ENCODE results near the gene OSBPL6.
"Not testable (repeated sequence)": the region's sequence is repeated elsewhere in the genome, so short reads cannot be mapped to it uniquely, and the experiment has no call there.

Gene OSBPL6

DNA sequence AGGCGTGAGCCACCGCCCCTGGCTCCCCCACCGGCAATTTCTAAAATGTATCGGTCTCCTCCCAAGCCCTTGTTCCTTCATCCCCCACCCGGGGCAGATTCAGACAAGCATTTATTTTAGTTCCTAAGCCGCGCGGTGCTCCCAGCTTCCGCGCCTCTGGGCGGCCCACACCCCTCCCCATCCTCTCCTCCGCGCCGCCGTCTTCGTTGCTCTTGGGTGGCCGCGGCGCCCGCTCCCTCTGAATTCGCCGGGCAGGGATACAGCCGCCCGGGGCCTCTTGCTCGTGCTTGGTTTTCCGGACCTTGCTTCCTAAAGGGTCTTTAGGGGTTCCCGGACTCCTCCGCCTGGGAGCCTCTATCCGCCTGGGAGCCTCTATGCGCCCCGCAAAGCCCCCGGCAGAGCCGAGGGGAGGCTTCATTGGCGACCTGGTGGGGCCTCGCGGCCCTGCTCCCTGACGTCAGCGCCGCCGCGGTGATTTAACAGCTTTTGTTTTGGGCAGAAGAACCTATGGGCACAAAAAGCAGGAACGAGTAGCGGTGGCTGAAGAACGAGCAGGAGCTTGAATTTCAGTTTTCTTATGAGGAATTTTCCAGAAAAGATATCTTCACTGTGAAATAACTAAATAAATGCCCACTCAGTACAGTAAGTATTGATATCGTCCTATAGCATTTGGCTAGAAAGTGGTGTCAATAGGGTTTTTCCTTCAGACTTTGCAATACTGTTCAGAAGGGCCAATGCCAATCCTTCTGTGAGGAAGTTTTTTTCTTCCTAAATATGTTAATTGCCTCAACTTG is 219.4 kb downstream of the OSBPL6 start:
- peak; percentile 83 for DNase-seq

GRCh38 chr2:178414266-178415247 is 220.2 kb downstream of the OSBPL6 start:
- DNase-seq, result peak; percentile 96

DNA sequence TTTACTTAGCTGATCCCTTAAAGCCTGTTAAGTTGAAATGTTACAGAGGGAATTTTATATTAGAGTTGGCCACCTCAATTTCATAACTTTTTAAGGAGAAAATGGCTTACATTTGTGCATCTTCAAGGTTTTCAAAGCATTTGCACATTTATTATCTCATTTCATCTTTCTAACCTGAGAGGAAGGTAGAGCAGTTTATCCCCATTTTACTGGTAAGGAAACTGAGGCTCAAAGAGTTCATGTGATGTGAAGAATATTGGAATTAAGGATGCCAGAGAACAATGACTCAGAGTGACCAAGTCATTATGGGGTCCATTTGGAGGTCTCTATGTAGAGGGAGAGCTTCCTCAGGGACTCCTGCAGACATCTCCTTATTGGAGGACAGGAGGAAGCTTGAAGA is 221.7 kb downstream of the OSBPL6 start:
- DNase-seq, result no peak

DNA sequence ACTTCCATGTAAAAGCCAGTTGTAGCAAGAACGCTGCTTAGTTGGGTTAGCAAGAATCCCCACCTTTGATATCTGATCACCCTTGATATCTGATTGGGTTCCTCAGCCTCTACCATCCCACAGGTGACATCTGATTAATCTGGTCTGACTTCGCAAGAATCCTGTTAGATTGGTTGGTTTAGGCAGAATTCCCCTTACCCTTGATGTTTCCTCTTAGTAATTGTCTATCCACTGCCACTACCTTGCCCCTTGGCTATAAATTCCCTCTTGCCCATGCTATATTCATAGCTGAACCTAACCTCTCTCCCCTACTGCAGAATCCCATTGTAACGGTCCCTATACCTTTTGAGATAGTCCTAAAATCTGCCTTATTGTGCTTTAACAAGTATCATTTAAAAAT is 223.6 kb downstream of the OSBPL6 start:
- DNase-seq, result no peak

DNA sequence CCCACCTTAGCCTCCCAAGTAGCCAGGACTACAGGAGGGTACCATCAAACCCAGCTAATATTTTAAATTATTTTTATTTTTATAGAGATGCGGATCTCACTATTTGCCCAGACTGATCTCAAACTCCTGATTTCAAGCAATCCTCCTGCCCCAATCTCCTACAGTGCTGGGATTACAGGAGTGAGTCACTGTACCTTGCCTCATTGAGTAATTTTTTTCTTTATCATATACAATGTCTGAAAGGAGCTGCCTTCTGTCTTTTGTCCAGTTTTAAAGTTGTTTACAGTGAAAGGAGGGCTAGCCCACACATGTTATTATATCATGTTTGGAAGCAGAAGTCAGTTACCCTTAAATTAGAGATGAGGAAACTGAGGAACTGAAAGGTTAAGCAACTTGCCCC is 224.1 kb downstream of the OSBPL6 start:
- DNase-seq, result no peak

DNA sequence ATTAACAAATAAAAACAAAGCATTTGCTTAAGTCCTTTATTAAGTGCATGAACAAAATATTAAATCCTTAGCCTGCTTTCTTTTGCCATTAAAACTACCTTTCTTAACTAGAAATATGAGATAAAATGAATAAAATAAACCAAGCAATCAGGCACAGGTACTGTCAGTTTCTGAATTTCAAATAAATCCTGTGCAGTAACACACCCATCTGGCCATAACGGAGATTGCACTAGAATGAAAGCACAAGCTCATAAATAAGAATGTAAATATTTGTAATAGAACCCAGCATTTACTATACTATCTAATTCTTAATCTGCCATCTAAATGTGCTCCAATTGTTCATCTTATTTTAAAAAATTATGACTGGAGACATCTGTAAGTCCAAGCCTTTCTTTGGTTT is 224.8 kb downstream of the OSBPL6 start:
- DNase-seq, result peak; percentile 30

DNA sequence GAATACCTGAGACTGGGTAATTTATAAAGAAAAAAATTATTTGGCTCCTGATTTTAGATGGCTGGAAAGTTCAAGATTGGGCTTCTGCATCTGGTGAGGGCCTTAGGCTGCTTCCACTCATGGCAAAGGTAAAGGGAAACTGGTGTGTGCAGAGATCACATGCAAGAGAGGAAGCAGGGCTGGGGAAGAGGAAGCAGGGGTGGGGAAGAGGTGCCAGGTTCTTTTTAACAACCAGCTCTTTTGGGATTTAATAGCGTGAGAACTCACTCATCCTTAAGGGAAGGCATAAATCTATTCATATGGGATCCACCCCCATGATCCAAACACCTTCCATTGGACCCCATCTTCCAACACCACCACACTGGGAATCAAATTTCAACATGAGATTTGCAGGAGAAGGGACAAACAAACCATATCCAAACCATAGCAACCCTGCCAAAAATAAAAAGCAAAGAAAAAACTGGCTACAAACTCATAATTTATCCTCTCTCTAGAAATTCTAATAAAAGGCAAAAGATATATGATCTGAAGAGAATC is 226.2 kb downstream of the OSBPL6 start:
- no peak for DNase-seq

- DNase-seq, result no peak
Measured at GRCh38 chr2:178422097-178422496, 227.8 kb downstream of the OSBPL6 start.

DNA sequence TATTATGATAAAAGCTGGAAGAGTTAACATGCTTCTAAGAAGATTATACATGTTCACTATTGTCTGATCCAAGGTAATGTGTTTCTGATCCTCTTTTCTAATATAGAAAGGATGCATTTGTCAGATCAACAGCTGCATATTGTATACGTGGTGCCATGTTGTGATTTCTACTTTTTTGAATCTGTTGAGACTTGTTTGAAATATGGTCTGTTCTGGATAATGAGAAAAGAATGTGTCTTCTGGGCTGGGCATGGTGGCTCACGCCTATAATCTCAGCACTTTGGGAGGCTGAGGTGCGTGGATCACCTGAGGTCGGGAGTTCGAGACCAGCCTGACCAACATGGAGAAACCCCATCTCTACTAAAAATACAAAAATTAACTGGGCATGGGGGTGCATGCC is 229.4 kb downstream of the OSBPL6 start:
- not testable (repeated sequence) for DNase-seq

- no peak for DNase-seq
Measured at GRCh38 chr2:178425255-178425827, 231.0 kb downstream of the OSBPL6 start.

GRCh38 chr2:178426388-178426787 is 232.1 kb downstream of the OSBPL6 start:
- DNase-seq, result no peak

GRCh38 chr2:178427458-178427857 is 233.1 kb downstream of the OSBPL6 start:
- DNase-seq, result no peak

DNA sequence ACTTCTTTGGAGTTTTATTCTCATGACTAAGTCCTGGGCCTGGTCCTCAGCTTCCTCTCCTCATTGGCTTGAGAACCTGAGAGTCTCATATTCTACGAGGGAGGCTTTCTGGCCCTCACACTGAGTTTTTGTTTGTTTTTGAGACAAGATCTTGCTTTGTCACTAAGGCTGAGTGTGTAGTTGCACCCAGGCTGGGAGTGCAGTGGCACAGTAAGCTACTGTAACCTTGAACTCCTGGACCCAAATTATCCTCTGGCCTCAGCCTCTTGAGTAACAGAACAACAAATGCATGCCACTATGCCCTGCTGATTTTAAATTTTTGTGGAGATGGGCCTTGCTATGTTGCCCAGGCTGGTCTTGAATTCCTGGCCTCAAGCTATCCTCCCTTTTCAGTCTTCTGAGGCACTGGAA is 234.1 kb downstream of the OSBPL6 start:
- DNase-seq, result no peak

GRCh38 chr2:178429336-178429735 is 235.0 kb downstream of the OSBPL6 start:
- no peak for DNase-seq

DNA sequence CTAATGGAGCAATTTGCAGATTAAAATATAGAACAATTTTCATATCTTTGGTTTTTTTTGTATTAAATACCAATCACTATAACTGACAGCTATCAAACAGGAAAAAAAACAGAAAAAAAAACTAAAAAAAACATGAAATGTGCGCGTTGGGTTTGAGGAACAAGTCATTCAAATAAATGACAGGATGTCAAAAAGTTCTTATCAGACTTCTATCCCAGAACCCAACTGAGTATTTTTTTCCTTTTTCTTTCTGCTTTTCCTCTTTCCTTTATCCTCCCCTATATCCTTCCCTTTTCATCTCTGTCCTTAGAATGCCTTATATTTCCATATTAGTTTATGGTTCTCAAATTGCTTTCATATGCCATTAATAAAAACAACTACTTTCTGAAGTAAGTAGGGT is 242.3 kb downstream of the OSBPL6 start:
- no peak for DNase-seq

DNA sequence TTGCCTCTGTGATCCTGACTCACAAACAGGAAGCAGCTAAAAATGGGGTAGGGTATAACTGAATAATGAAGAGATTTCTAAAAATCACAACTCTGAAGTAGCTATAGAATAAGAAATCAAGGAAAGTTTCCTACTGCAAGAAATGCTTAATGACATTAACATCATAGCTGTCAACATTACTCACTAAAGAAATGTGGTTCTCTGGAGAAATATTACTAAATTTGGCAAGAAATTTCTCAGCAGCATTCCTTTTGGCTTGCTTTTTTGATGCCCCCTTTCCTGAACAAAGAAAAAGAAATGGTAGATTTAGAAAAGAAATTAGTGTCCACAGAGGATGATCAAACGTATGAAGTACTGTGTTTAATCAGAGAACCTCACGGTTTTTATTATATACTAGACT is 247.1 kb downstream of the OSBPL6 start:
- DNase-seq, result no peak

DNA sequence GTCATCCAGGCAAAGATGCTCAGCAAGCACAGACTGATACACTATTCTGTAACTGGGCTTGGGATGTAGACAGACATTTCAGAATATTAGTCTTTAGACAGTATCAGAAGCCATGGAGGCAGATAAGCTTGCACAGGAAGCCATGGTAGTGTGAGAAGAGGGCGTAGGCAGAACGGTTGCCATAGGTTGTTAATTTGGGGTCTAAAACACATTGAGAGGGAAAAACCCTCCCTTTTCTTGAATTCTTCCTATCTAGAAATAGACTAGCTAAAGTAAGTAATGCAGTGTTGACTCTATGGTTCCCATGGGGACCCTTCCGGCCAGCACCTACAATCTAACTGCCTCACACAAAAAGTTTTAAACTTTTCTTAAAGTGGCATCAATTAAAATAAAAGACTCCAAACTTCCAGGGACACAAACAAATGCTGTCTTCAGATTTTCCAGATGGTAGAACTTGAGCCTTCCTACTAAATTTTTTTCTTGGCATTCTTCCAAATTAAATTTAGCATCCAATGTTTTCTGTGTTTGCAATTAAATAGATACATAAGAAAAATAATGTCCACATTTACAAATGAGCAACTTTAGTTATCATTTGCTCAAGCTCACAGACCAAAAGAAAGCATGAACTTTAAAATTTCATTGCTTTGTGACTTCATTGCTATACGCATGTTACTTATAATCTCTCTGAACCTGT is 254.8 kb downstream of the OSBPL6 start:
- DNase-seq, result no peak

- DNase-seq, result no peak
Measured at GRCh38 chr2:178449700-178450523, 255.6 kb downstream of the OSBPL6 start.

GRCh38 chr2:178450524-178450773 is 256.1 kb downstream of the OSBPL6 start:
- DNase-seq, result peak; percentile 80

- DNase-seq, result peak; percentile 96
Measured at GRCh38 chr2:178450774-178451525, 256.6 kb downstream of the OSBPL6 start, which contains the start of the genes PJVK and PRKRA. Gene PJVK (plus strand): TSS chr2:178451378. CDS start chr2:178453410, 2,032 bp downstream. Gene PRKRA (minus strand): TSS chr2:178451175. CDS start chr2:178451030, 145 bp downstream.

- DNase-seq, result peak; percentile 14
Measured at GRCh38 chr2:178452334-178452733, 258.0 kb downstream of the OSBPL6 start.
